Measurements from ENCODE around the gene DISC1.

The DISC1 gene

GRCh38 chr1:232046451-232047306 lies 420.1 kb downstream of the DISC1 start:
- FAIRE-seq, result no peak
- DNase-seq (ENCODE audit: insufficient read length, low spot score), result no peak

GRCh38 chr1:232047473-232047872 lies 420.9 kb downstream of the DISC1 start:
- DNase-seq (ENCODE audit: insufficient read length, low spot score), result no peak
- FAIRE-seq, result no peak

- DNase-seq (ENCODE audit: insufficient read length, low spot score) (no peak), FAIRE-seq (no peak)
These were observed 421.9 kb downstream of the DISC1 start for GRCh38 chr1:232048481-232048880.

GRCh38 chr1:232049335-232049734 lies 422.7 kb downstream of the DISC1 start:
- FAIRE-seq, result no peak
- no peak for DNase-seq (ENCODE audit: insufficient read length, low spot score)

- no peak for FAIRE-seq
- no peak for DNase-seq (ENCODE audit: insufficient read length, low spot score)
These were observed 430.8 kb downstream of the DISC1 start for GRCh38 chr1:232057217-232057895.

GRCh38 chr1:232057896-232058274 lies 431.3 kb downstream of the DISC1 start:
- FAIRE-seq (no peak), DNase-seq (ENCODE audit: insufficient read length, low spot score) (no peak)

GRCh38 chr1:232059726-232060374 lies 433.3 kb downstream of the DISC1 start:
- no peak for DNase-seq (ENCODE audit: insufficient read length, low spot score)
- peak; percentile 55 for FAIRE-seq

- FAIRE-seq, result no peak
- no peak for DNase-seq (ENCODE audit: insufficient read length, low spot score)
These were observed 436.4 kb downstream of the DISC1 start for GRCh38 chr1:232062967-232063366.

- no peak for DNase-seq (ENCODE audit: insufficient read length, low spot score)
These were observed 439.9 kb downstream of the DISC1 start for GRCh38 chr1:232066521-232066920.

GRCh38 chr1:232074265-232074664 lies 447.7 kb downstream of the DISC1 start:
- FAIRE-seq (no peak), DNase-seq (ENCODE audit: insufficient read length, low spot score) (no peak)

More at GRCh38 chr1:232066521-232066920, 439.9 kb downstream of the DISC1 start:
- FAIRE-seq, result no peak

GRCh38 chr1:232077809-232078208 lies 451.2 kb downstream of the DISC1 start:
- no peak for DNase-seq (ENCODE audit: insufficient read length, low spot score)
- FAIRE-seq, result no peak

GRCh38 chr1:232084584-232085223 lies 458.1 kb downstream of the DISC1 start:
- DNase-seq (ENCODE audit: insufficient read length, low spot score), result no peak
- no peak for FAIRE-seq

- DNase-seq (ENCODE audit: insufficient read length, low spot score) (no peak), FAIRE-seq (no peak)
These were observed 464.2 kb downstream of the DISC1 start for GRCh38 chr1:232090816-232091215.

All from HTR-8/SVneo (cell line).